Measurements from ENCODE around the gene PRR5. TPM values are rescaled to one million over a fixed set of nuclear protein-coding genes. Genes with fewer than 3 reads are reported as not detected.
"Not testable (repeated sequence)": the region's sequence is repeated elsewhere in the genome, so short reads cannot be mapped to it uniquely, and the experiment has no call there.

PRR5 gene
- total RNA-seq, 1 donor from 2014 or later, result 63.6 TPM

GRCh38 chr22:44677353-44677840 lies 24.6 kb upstream of the PRR5 start:
- H3K36me3 Mint-ChIP-seq, result no peaks in the 10 kb centered on the region
- H3K27ac Mint-ChIP-seq, result no peak overlapping the region
- H3K9me3 Mint-ChIP-seq, result no peaks in the 10 kb centered on the region
- no peak overlapping the region for H3K4me3 Mint-ChIP-seq
- TF ChIP-seq CTCF (IDR thresholded peaks at IDR 0.05; ENCODE audit: unreplicated experiment), result no peak
- no peaks in the 10 kb centered on the region for H3K27me3 Mint-ChIP-seq (ENCODE audit: low read depth)
- no peak for DNase-seq (ENCODE audit: low spot score in 2 of 2, unreplicated experiment in 2 of 2)
- peaks cover 30% of the 10 kb centered on the region for H3K4me1 Mint-ChIP-seq

GRCh38 chr22:44677871-44678555 lies 24.0 kb upstream of the PRR5 start:
- no peak for TF ChIP-seq CTCF (IDR thresholded peaks at IDR 0.05; ENCODE audit: unreplicated experiment)
- no peak overlapping the region for H3K27ac Mint-ChIP-seq
- no peak for DNase-seq (ENCODE audit: low spot score in 2 of 2, unreplicated experiment in 2 of 2)
- H3K36me3 Mint-ChIP-seq, result no peaks in the 10 kb centered on the region
- H3K4me1 Mint-ChIP-seq, result peaks cover 34% of the 10 kb centered on the region
- H3K4me3 Mint-ChIP-seq, result no peak overlapping the region
- no peaks in the 10 kb centered on the region for H3K9me3 Mint-ChIP-seq
- no peaks in the 10 kb centered on the region for H3K27me3 Mint-ChIP-seq (ENCODE audit: low read depth)

- DNase-seq (ENCODE audit: low spot score in 2 of 2, unreplicated experiment in 2 of 2), result no peak
- H3K36me3 Mint-ChIP-seq, result no peaks in the 10 kb centered on the region
- no peak overlapping the region for H3K4me3 Mint-ChIP-seq
- H3K27ac Mint-ChIP-seq, result no peak overlapping the region
- H3K27me3 Mint-ChIP-seq (ENCODE audit: low read depth), result no peaks in the 10 kb centered on the region
- TF ChIP-seq CTCF (IDR thresholded peaks at IDR 0.05; ENCODE audit: unreplicated experiment), result no peak
- peaks cover 36% of the 10 kb centered on the region for H3K4me1 Mint-ChIP-seq
- H3K9me3 Mint-ChIP-seq, result no peaks in the 10 kb centered on the region
Observed at GRCh38 chr22:44678556-44679305, 23.3 kb upstream of the PRR5 start.

GRCh38 chr22:44679306-44679647 lies 22.7 kb upstream of the PRR5 start:
- DNase-seq (ENCODE audit: low spot score in 2 of 2, unreplicated experiment in 2 of 2); H3K9me3 Mint-ChIP-seq; H3K4me3 Mint-ChIP-seq: not testable (repeated sequence)

GRCh38 chr22:44680058-44680457 lies 21.9 kb upstream of the PRR5 start:
- no peaks in the 10 kb centered on the region for H3K9me3 Mint-ChIP-seq
- no peak for DNase-seq (ENCODE audit: low spot score in 2 of 2, unreplicated experiment in 2 of 2)
- no peak overlapping the region for H3K27ac Mint-ChIP-seq
- TF ChIP-seq CTCF (IDR thresholded peaks at IDR 0.05; ENCODE audit: unreplicated experiment), result no peak
- H3K4me3 Mint-ChIP-seq, result no peak overlapping the region
- H3K27me3 Mint-ChIP-seq (ENCODE audit: low read depth), result no peaks in the 10 kb centered on the region
- peaks cover 44% of the 10 kb centered on the region for H3K4me1 Mint-ChIP-seq
- no peaks in the 10 kb centered on the region for H3K36me3 Mint-ChIP-seq

More at GRCh38 chr22:44679306-44679647, 22.7 kb upstream of the PRR5 start:
- H3K27me3 Mint-ChIP-seq (ENCODE audit: low read depth); H3K36me3 Mint-ChIP-seq; H3K27ac Mint-ChIP-seq: not testable (repeated sequence)
- H3K4me1 Mint-ChIP-seq, result peaks cover 36% of the 10 kb centered on the region

- no peak overlapping the region for H3K27ac Mint-ChIP-seq
- no peak for TF ChIP-seq CTCF (IDR thresholded peaks at IDR 0.05; ENCODE audit: unreplicated experiment)
- no peak for DNase-seq (ENCODE audit: low spot score in 2 of 2, unreplicated experiment in 2 of 2)
- H3K9me3 Mint-ChIP-seq, result no peaks in the 10 kb centered on the region
- no peaks in the 10 kb centered on the region for H3K27me3 Mint-ChIP-seq (ENCODE audit: low read depth)
- peaks cover 45% of the 10 kb centered on the region for H3K4me1 Mint-ChIP-seq
- no peaks in the 10 kb centered on the region for H3K36me3 Mint-ChIP-seq
- H3K4me3 Mint-ChIP-seq, result no peak overlapping the region
Observed at GRCh38 chr22:44680481-44680894, 21.5 kb upstream of the PRR5 start.
